Heart left ventricle (tissue), 13 donors: Measurements from ENCODE around the gene ZNF546.

ENCODE experiments used
- POLR2A ChIP-seq, 2 donors: fragments of 450-650 bp; IDR thresholded peaks; one replicate each; pipeline ENCODE4 v1.6.1; 2017; ENCODE audit warnings: antibody characterized with exemption in 2 of 2, mild to moderate bottlenecking in 2 of 2, moderate library complexity in 2 of 2
- TF ChIP-seq, protein P1 (sequence below), 12 donors: fragments of 200-600 bp; sonication (generic) in 4 of 12; IDR thresholded peaks; one replicate each; pipeline versions ENCODE4 v1.5.0 to v1.8.0; 2018 to 2022; ENCODE audit warnings: antibody characterized with exemption in 12 of 12, mild to moderate bottlenecking in 5 of 12
- donor health status: ischemic (EF 13 %, LVEDD 7.1; RV severe dilation, severe dysfunction).
- donor health status: DM: no; HTN: yes; CAD: no.
- donor health status: DM: no; HTN: no; CAD: no.
- donor health status: ischemic (EF 25% LVEDD 6.9; RV normal size, moderate dysfunction).
- donor health status: ischemic (EF 25% LVEDD 5.7; RV mildly dilated, moderate dysfunction).
- donor health status: ischemic (EF 35%, LVEDD 5.7; RV mildly dilated, moderate dysfunction).
- donor health status: nonischemic (EF 11% LVEDD 7.7; RV severe dilation, severe dysfunction).
- donor health status: DM: yes; HTN: yes; CAD: no.
- donor health status: PGD.
- donor health status: ischemic (EF 29% LVEDD 5.4; RV normal size, mild dysfunction).
- donor health status: nonischemic (EF 23%, LVEDD 6.1; RV moderate dilation, normal function).

DNA sequence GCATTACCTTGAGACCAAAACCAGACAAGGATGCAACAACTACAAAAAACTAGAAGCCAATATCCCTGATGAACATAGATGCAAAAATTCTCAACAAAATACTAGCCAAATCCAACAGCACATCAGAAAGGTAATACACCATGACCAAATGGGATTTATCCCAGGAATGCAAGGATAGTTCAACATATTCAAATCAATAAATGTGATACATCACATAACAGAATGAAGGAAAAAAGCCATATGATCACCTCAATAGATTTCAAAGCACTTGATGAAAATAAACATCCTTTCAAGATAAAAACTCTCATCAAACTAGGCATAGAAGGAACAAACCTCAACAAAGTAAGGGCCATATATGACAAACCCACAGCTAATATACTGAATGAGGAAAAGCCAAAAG, 10.2 kb upstream of the ZNF546 start:
- TF ChIP-seq, protein P1, sequence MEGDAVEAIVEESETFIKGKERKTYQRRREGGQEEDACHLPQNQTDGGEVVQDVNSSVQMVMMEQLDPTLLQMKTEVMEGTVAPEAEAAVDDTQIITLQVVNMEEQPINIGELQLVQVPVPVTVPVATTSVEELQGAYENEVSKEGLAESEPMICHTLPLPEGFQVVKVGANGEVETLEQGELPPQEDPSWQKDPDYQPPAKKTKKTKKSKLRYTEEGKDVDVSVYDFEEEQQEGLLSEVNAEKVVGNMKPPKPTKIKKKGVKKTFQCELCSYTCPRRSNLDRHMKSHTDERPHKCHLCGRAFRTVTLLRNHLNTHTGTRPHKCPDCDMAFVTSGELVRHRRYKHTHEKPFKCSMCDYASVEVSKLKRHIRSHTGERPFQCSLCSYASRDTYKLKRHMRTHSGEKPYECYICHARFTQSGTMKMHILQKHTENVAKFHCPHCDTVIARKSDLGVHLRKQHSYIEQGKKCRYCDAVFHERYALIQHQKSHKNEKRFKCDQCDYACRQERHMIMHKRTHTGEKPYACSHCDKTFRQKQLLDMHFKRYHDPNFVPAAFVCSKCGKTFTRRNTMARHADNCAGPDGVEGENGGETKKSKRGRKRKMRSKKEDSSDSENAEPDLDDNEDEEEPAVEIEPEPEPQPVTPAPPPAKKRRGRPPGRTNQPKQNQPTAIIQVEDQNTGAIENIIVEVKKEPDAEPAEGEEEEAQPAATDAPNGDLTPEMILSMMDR (IDR thresholded peaks at IDR 0.05): no peak
- no peak for TF ChIP-seq POLR2A (IDR thresholded peaks at IDR 0.05)
